ENCODE data around the gene LRRC4C. TPM values are rescaled to one million over a fixed set of nuclear protein-coding genes. Genes with fewer than 3 reads are reported as not detected.

The LRRC4C gene
- total RNA-seq, 1 donor from 2014 or later: not detected

DNA sequence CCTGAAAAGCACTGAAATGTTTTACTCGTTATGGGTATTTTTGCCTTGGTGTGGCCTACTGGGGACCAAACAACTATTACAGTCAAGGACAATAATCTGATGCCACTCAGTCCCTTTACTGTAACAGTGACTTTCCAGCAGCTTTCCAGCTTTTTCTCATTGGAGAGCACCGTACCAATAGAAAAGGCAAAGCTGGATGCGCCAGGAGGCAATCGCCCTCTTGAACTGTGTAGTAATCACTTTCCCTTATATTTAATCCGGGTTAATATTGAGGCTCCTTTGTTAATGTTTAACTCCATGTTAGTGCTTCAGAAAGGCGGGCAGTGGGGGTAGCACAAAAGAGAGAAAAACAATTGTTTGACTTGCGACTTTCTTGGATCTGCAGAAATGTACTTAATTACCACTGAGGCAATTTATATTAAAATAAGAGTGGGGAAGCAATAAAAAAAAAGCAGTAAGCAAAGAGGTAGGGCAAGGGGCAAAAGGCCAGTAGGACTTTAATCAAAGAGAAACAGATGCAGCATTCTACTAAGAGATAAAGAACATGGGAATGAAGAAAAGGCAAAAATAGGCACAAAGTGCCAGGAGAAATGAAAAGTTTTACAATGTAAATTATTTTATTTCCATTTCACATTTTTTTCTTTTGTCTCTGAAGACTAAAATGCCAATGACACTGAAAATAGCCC is 81.6 kb downstream of the LRRC4C start:
- no peak overlapping the region for H3K27ac ChIP-seq
- no peak for TF ChIP-seq CTCF (IDR thresholded peaks at IDR 0.05)
- H3K4me1 ChIP-seq: no peaks in the 10 kb centered on the region
- no peak for DNase-seq (ENCODE audit: low spot score in 2 of 2)
- H3K9me3 ChIP-seq: no peaks in the 10 kb centered on the region
- intact Hi-C loops (cut with DNase I): no loop called here
- H3K4me3 ChIP-seq: no peak overlapping the region
- no peaks in the 10 kb centered on the region for H3K36me3 ChIP-seq
- no peaks in the 10 kb centered on the region for H3K27me3 ChIP-seq

DNA sequence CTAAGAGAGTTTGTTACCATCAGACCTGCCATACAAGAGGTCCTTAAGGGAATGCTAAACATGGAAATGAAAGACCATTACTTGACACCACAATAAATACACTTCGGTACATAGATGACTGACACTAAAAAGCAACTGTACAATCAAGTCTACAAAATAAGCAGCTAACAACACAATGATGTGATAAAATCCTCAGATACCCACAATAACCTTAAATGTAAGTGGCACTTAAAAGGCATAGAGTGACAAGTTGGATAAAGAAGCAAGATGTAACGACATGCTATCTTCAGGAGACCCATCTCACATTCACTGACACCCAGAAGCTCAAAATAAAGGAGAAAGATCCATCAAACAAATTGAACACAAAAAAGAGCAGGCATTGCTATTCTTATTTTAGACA is 107.6 kb downstream of the LRRC4C start:
- Histone ChIP-seq H3K27ac (no peak overlapping the region), H3K4me1 (no peaks in the 10 kb centered on the region), H3K4me3 (no peak overlapping the region), H3K9me3 (no peaks in the 10 kb centered on the region), H3K27me3 (no peaks in the 10 kb centered on the region), H3K36me3 (no peaks in the 10 kb centered on the region)
- intact Hi-C loops (cut with DNase I): no loop called here
- TF ChIP-seq CTCF (IDR thresholded peaks at IDR 0.05): no peak
- no peak for DNase-seq (ENCODE audit: low spot score in 2 of 2)

DNA sequence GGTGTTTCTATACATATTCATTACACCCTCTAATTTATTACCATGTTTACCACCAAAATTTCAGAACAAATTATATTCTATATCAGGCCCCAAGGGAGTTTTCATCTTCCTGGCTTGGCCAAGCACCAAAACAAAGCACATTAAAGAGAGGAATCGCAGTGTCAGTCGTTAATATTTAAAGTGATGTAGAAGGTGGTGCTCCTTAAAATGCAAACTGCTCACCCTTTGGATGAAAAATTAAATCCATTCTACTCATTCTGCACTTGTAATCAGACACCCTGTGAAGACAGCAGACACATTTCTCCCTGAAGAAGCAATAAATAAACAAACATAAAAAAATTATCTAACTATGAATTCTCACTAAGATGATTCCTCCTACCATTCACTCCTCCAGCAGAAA is 113.4 kb downstream of the LRRC4C start:
- intact Hi-C loops (cut with DNase I): no loop called here

DNA sequence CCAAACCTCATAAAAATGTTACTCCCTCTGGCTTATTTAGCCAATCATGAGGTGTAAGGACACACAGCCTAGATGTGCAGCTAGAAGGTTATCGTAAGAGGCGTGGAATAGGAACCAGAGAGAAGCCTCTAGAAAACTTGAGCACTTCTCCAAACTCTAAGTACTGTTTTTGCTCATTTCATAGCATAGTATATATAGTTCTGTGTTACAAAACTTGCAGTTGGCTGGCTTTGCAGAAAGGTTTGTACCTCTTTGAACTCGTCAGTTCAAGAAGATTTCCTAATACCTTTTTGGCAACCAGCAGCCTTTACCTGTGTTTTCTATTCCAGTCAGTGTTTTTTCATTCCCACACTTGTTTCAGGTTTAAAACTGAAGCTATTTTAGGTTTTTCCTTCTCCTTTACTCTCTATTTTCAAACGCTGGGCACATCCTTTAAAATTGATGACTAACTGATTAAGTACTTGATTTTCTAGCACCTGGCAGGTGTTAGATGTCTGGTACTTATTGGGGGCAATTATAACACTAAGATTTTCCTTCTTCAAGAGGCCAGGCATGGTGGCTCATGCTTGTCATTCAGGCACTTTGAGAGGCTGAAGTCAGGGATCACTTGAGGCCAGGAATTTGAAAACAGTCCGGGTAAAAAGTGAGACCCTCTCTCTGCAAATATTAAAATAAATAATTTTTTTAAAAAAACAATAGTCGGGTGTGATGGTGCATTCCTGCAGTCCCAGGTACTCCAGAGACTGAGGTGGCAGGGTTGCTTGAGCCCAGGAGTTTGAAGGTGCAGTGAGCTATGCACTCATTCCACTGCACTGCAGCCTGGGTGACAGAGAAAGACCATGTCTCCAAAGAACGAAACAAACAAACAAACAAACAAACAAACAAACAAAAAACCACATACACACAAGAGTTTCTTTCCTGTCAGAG is 125.2 kb downstream of the LRRC4C start:
- intact Hi-C loops (cut with DNase I): no loop called here

More for the DNA sequence above, 113.4 kb downstream of the LRRC4C start:
- TF ChIP-seq CTCF (IDR thresholded peaks at IDR 0.05): no peak
- no peak overlapping the region for H3K27ac ChIP-seq
- H3K27me3 ChIP-seq: no peaks in the 10 kb centered on the region
- no peaks in the 10 kb centered on the region for H3K9me3 ChIP-seq
- H3K4me1 ChIP-seq: no peaks in the 10 kb centered on the region
- H3K4me3 ChIP-seq: no peak overlapping the region
- DNase-seq (ENCODE audit: low spot score in 2 of 2): no peak
- H3K36me3 ChIP-seq: no peaks in the 10 kb centered on the region

GRCh38 chr11:41333357-41333756 is 126.1 kb downstream of the LRRC4C start:
- DNase-seq (ENCODE audit: low spot score in 2 of 2): no peak
- Histone ChIP-seq H3K4me3 (no peak overlapping the region), H3K27ac (no peak overlapping the region), H3K36me3 (no peaks in the 10 kb centered on the region), H3K4me1 (no peaks in the 10 kb centered on the region), H3K9me3 (no peaks in the 10 kb centered on the region), H3K27me3 (no peaks in the 10 kb centered on the region)
- no peak for TF ChIP-seq CTCF (IDR thresholded peaks at IDR 0.05)
- intact Hi-C loops (cut with DNase I): no loop called here

More for the DNA sequence above, 125.2 kb downstream of the LRRC4C start:
- Histone ChIP-seq H3K4me1 (no peaks in the 10 kb centered on the region), H3K9me3 (no peaks in the 10 kb centered on the region), H3K4me3 (no peak overlapping the region), H3K27ac (no peak overlapping the region), H3K36me3 (no peaks in the 10 kb centered on the region), H3K27me3 (no peaks in the 10 kb centered on the region)
- TF ChIP-seq CTCF (IDR thresholded peaks at IDR 0.05): no peak
- no peak for DNase-seq (ENCODE audit: low spot score in 2 of 2)

Measured in ascending aorta (tissue), 2 donors.